Thyroid gland (tissue), 4 donors: ENCODE data around the gene ATF3. TPM values are rescaled to one million over a fixed set of nuclear protein-coding genes. Genes with fewer than 3 reads are reported as not detected.

Experiments used
- DNase-seq, 2 donors: peaks; one replicate each; pipeline ENCODE4 v3.0.0-alpha.2; 2019
- H3K27ac ChIP-seq, 3 donors: fragments of 200-600 bp; sonication (generic); 1 replicate in 2 of 3; 2 replicates in 1 of 3; pipeline ENCODE4 v1.5.1; 2016 to 2019; ENCODE audit warnings: mild to moderate bottlenecking in 1 of 3, moderate library complexity in 1 of 3
- H3K27me3 ChIP-seq: fragments of 200-600 bp; sonication (generic); one replicate; pipeline ENCODE4 v1.5.1; 2019
- H3K36me3 ChIP-seq, 2 donors: fragments of 200-600 bp; sonication (generic); one replicate each; pipeline ENCODE4 v1.5.1; 2016 to 2019
- H3K4me1 ChIP-seq, 2 donors: fragments of 200-600 bp; sonication (generic); one replicate each; pipeline ENCODE4 v1.5.1; 2017 to 2019
- H3K4me3 ChIP-seq, 3 donors: fragments of 200-600 bp; sonication (generic); replicated peaks in 1 of 3; 1 replicate in 2 of 3; 2 replicates in 1 of 3; pipeline ENCODE4 v1.5.1; 2016; ENCODE audit warnings: mild to moderate bottlenecking in 1 of 3
- H3K9me3 ChIP-seq: fragments of 200-600 bp; sonication (generic); one replicate; pipeline ENCODE4 v1.5.1; 2017
- CTCF ChIP-seq, 6 experiments: fragments of 200-600 bp in 3 of 6; fragments of 450-650 bp in 3 of 6; sonication (generic) in 3 of 6; IDR thresholded peaks; one replicate each; pipeline ENCODE4 v1.5.1; 2016 to 2019; ENCODE audit warnings: antibody characterized with exemption in 6 of 6, mild to moderate bottlenecking in 2 of 6, inconsistent platforms in 1 of 6, moderate library complexity in 1 of 6
- POLR2A ChIP-seq, 2 donors: fragments of 450-650 bp; IDR thresholded peaks; one replicate each; pipeline ENCODE4 v1.6.1; 2017; ENCODE audit warnings: antibody characterized with exemption in 2 of 2, mild to moderate bottlenecking in 2 of 2, moderate library complexity in 1 of 2
- WGBS, 2 donors: methylation state at CpG; one replicate each; pipeline ENCODE4 v1.1.5; 2017; 5-methylcytosine and 5-hydroxymethylcytosine counted together
- intact Hi-C: fragments of 100-400 bp; cut with DNase I; formaldehyde crosslinking; loops from one replicate; pipeline ENCODE4 v1.15.1; 2023
- total RNA-seq, 4 donors: library from RNA; depleted of rRNA; stranded (reverse); fragments of >200 nt; gene quantifications; one replicate each; pipeline ENCODE4 v1.2.3, GENCODE V29; 2016

Gene ATF3
- total RNA-seq, 4 donors from 2014 or later = 9.2 to 21.2 (median 14.7) TPM

GRCh38 chr1:212622906-212623305, 14.3 kb downstream of the ATF3 start:
- DNase-seq = no peak
- H3K4me3 ChIP-seq = no peak overlapping the region
- TF ChIP-seq POLR2A (IDR thresholded peaks at IDR 0.05) (no peak), CTCF (IDR thresholded peaks at IDR 0.05) (no peak)
- H3K4me1 ChIP-seq = no peaks in the 10 kb centered on the region
- WGBS, 2 donors = 94% methylated on average over 4 of the region's 4 CpGs
- no peak overlapping the region for H3K27ac ChIP-seq
- intact Hi-C loops = no loop called here
- H3K9me3 ChIP-seq = no peaks in the 10 kb centered on the region
- peaks cover 25 to 28% of the 10 kb centered on the region in 2 donors for H3K36me3 ChIP-seq
- no peaks in the 10 kb centered on the region for H3K27me3 ChIP-seq

GRCh38 chr1:212623603-212624002, 15.0 kb downstream of the ATF3 start:
- no peak for TF ChIP-seq CTCF (IDR thresholded peaks at IDR 0.05)
- TF ChIP-seq POLR2A (IDR thresholded peaks at IDR 0.05) = no peak
- H3K4me1 ChIP-seq = no peaks in the 10 kb centered on the region
- H3K36me3 ChIP-seq = peaks cover 18 to 21% of the 10 kb centered on the region in 2 donors
- intact Hi-C loops = no loop called here
- no peak overlapping the region for H3K4me3 ChIP-seq
- H3K9me3 ChIP-seq = no peaks in the 10 kb centered on the region
- no peak for DNase-seq
- H3K27ac ChIP-seq = no peak overlapping the region
- WGBS, 2 donors = 84 to 86% methylated on average over 2 of the region's 2 CpGs
- H3K27me3 ChIP-seq = no peaks in the 10 kb centered on the region

GRCh38 chr1:212624976-212625501, 16.5 kb downstream of the ATF3 start:
- Histone ChIP-seq H3K36me3 (peaks cover 4 to 7% of the 10 kb centered on the region in 2 donors), H3K4me3 (no peak overlapping the region), H3K27ac (no peak overlapping the region), H3K4me1 (peaks cover 0 to 7% of the 10 kb centered on the region in 2 donors), H3K9me3 (no peaks in the 10 kb centered on the region), H3K27me3 (no peaks in the 10 kb centered on the region)
- TF ChIP-seq CTCF (IDR thresholded peaks at IDR 0.05) (no peak), POLR2A (IDR thresholded peaks at IDR 0.05) (no peak)
- intact Hi-C loops = loop anchor here (5.0 kb wide), 1 partner anchor 153 kb away; no protein-coding TSS in a partner anchor
- 88 to 92% methylated on average over 18 of the region's 18 CpGs for WGBS, 2 donors
- no peak for DNase-seq

GRCh38 chr1:212625781-212626450, 17.4 kb downstream of the ATF3 start:
- H3K4me3 ChIP-seq = no peak overlapping the region
- TF ChIP-seq POLR2A (IDR thresholded peaks at IDR 0.05) (no peak), CTCF (IDR thresholded peaks at IDR 0.05) (no peak)
- H3K27me3 ChIP-seq = no peaks in the 10 kb centered on the region
- intact Hi-C loops = loop anchor here (5.0 kb wide), 1 partner anchor 154 kb away; no protein-coding TSS in a partner anchor
- WGBS, 2 donors = 86 to 89% methylated on average over 14 to 17 of the region's 19 CpGs
- no peak overlapping the region for H3K27ac ChIP-seq
- no peak for DNase-seq
- H3K9me3 ChIP-seq = no peaks in the 10 kb centered on the region
- peaks cover 0 to 2% of the 10 kb centered on the region in 2 donors for H3K36me3 ChIP-seq
- peaks cover 0 to 10% of the 10 kb centered on the region in 2 donors for H3K4me1 ChIP-seq

GRCh38 chr1:212628046-212628445, 19.5 kb downstream of the ATF3 start:
- H3K27ac ChIP-seq = no peak overlapping the region
- H3K4me1 ChIP-seq = peaks cover 0 to 10% of the 10 kb centered on the region in 2 donors
- TF ChIP-seq POLR2A (IDR thresholded peaks at IDR 0.05) = no peak
- TF ChIP-seq CTCF (IDR thresholded peaks at IDR 0.05) = no peak
- no peaks in the 10 kb centered on the region for H3K27me3 ChIP-seq
- H3K4me3 ChIP-seq = no peak overlapping the region
- no peaks in the 10 kb centered on the region for H3K36me3 ChIP-seq
- H3K9me3 ChIP-seq = no peaks in the 10 kb centered on the region
- DNase-seq = no peak
- 92 to 93% methylated on average over 5 of the region's 5 CpGs for WGBS, 2 donors
- intact Hi-C loops = loop anchor here (5.0 kb wide), 1 partner anchor 156 kb away; no protein-coding TSS in a partner anchor
